Measurements from ENCODE around the gene TAS2R1. TPM values are rescaled to one million over a fixed set of nuclear protein-coding genes. Genes with fewer than 3 reads are reported as not detected.

Gene TAS2R1
- polyA plus RNA-seq, 3 donors = not detected

DNA sequence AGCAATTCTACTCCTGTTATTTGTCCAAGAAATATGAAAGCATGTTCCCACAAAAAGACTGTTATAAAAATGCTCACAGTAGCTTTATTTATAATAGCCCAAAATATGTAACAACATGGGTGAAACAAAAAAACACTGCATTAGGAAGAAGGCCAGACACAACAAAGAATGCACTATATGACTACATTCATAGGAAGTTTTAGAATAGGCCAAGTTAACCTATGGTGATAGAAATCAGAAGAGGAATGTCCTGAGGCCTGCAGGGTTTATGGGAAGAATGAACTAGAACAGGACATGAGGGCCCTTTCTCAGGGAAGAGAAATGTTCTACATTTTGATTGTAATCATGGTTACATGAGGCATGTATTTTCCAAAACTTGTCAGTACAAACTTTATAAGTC lies 24.7 kb upstream of the TAS2R1 start:
- H3K4me3 ChIP-seq (replicated peaks in 1 of 3; ENCODE audit: low read depth in 2 of 3, low read length in 3 of 3) = no peak overlapping the region
- H2AFZ ChIP-seq (ENCODE audit: insufficient read depth, low read depth, low read length, poor library complexity, severe bottlenecking) = no peak overlapping the region
- TF ChIP-seq, protein P1, sequence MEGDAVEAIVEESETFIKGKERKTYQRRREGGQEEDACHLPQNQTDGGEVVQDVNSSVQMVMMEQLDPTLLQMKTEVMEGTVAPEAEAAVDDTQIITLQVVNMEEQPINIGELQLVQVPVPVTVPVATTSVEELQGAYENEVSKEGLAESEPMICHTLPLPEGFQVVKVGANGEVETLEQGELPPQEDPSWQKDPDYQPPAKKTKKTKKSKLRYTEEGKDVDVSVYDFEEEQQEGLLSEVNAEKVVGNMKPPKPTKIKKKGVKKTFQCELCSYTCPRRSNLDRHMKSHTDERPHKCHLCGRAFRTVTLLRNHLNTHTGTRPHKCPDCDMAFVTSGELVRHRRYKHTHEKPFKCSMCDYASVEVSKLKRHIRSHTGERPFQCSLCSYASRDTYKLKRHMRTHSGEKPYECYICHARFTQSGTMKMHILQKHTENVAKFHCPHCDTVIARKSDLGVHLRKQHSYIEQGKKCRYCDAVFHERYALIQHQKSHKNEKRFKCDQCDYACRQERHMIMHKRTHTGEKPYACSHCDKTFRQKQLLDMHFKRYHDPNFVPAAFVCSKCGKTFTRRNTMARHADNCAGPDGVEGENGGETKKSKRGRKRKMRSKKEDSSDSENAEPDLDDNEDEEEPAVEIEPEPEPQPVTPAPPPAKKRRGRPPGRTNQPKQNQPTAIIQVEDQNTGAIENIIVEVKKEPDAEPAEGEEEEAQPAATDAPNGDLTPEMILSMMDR (IDR thresholded peaks at IDR 0.05) = no peak
- Mint-ChIP-seq H3K4me3 (no peak overlapping the region), H3K9me3 (peaks cover 0 to 6% (median 2%) of the 10 kb centered on the region in 7 donors), H3K27ac (no peak overlapping the region), H3K27me3 (ENCODE audit: low read depth in 3 of 3) (no peaks in the 10 kb centered on the region), H3K4me1 (no peaks in the 10 kb centered on the region), H3K36me3 (no peaks in the 10 kb centered on the region)
- H3K4me2 ChIP-seq (replicated peaks; ENCODE audit: extremely low read depth, low read length, poor library complexity, severe bottlenecking) = no peak overlapping the region
- H3K9ac ChIP-seq (ENCODE audit: insufficient read depth, low read length, poor library complexity, severe bottlenecking) = no peak overlapping the region
- H3K4me1 ChIP-seq (ENCODE audit: control insufficient read depth in 1 of 2, insufficient read depth in 2 of 2, low read length in 2 of 2) = no peaks in the 10 kb centered on the region
- H3K27ac ChIP-seq (ENCODE audit: low read depth in 1 of 2, low read length in 2 of 2) = no peak overlapping the region
- no peaks in the 10 kb centered on the region for H4K20me1 ChIP-seq (ENCODE audit: insufficient read depth, low read length)
- no peaks in the 10 kb centered on the region for H3K79me2 ChIP-seq (ENCODE audit: insufficient read depth, low read length)
- H3K36me3 ChIP-seq (replicated peaks in 1 of 2; ENCODE audit: control insufficient read depth in 1 of 2, insufficient read depth in 2 of 2, low read length in 2 of 2) = no peaks in the 10 kb centered on the region
- DNase-seq = no peak
- H3K27me3 ChIP-seq (ENCODE audit: control insufficient read depth in 2 of 2, insufficient read depth in 2 of 2, low read length in 2 of 2) = no peaks in the 10 kb centered on the region
- peaks cover 0 to 2% of the 10 kb centered on the region in 2 donors for H3K9me3 ChIP-seq (replicated peaks in 1 of 2; ENCODE audit: control insufficient read depth in 1 of 2, insufficient read depth in 1 of 2, low read length in 2 of 2)
- intact Hi-C loops (cut with micrococcal nuclease) = no loop called here

- H2AFZ ChIP-seq (ENCODE audit: insufficient read depth, low read depth, low read length, poor library complexity, severe bottlenecking) = no peak overlapping the region
- H3K4me1 Mint-ChIP-seq = no peaks in the 10 kb centered on the region
- no peaks in the 10 kb centered on the region for H3K27me3 Mint-ChIP-seq (ENCODE audit: low read depth in 3 of 3)
- no peak overlapping the region for H3K4me3 Mint-ChIP-seq
- no peaks in the 10 kb centered on the region for H4K20me1 ChIP-seq (ENCODE audit: insufficient read depth, low read length)
- no peak overlapping the region for H3K4me3 ChIP-seq (replicated peaks in 1 of 3; ENCODE audit: low read depth in 2 of 3, low read length in 3 of 3)
- H3K27ac Mint-ChIP-seq = no peak overlapping the region
- no peaks in the 10 kb centered on the region for H3K27me3 ChIP-seq (ENCODE audit: control insufficient read depth in 2 of 2, insufficient read depth in 2 of 2, low read length in 2 of 2)
- no peaks in the 10 kb centered on the region for H3K9me3 ChIP-seq (replicated peaks in 1 of 2; ENCODE audit: control insufficient read depth in 1 of 2, insufficient read depth in 1 of 2, low read length in 2 of 2)
- intact Hi-C loops (cut with micrococcal nuclease) = no loop called here
- DNase-seq = no peak
- H3K79me2 ChIP-seq (ENCODE audit: insufficient read depth, low read length) = no peaks in the 10 kb centered on the region
- peaks cover 0 to 6% (median 1%) of the 10 kb centered on the region in 7 donors for H3K9me3 Mint-ChIP-seq
- no peaks in the 10 kb centered on the region for H3K36me3 Mint-ChIP-seq
- no peaks in the 10 kb centered on the region for H3K36me3 ChIP-seq (replicated peaks in 1 of 2; ENCODE audit: control insufficient read depth in 1 of 2, insufficient read depth in 2 of 2, low read length in 2 of 2)
- H3K27ac ChIP-seq (ENCODE audit: low read depth in 1 of 2, low read length in 2 of 2) = no peak overlapping the region
- H3K4me1 ChIP-seq (ENCODE audit: control insufficient read depth in 1 of 2, insufficient read depth in 2 of 2, low read length in 2 of 2) = no peaks in the 10 kb centered on the region
- no peak overlapping the region for H3K9ac ChIP-seq (ENCODE audit: insufficient read depth, low read length, poor library complexity, severe bottlenecking)
- no CpG with 5 or more reads among the region's 2 CpGs for WGBS (ENCODE audit: insufficient coverage)
- no peak overlapping the region for H3K4me2 ChIP-seq (replicated peaks; ENCODE audit: extremely low read depth, low read length, poor library complexity, severe bottlenecking)
- TF ChIP-seq, protein P1 (IDR thresholded peaks at IDR 0.05) = no peak
Measured at GRCh38 chr5:9653811-9654210, 23.7 kb upstream of the TAS2R1 start.
